HepG2 (cell line): ENCODE results near the gene KREMEN1. TPM values are rescaled to one million over a fixed set of nuclear protein-coding genes. Genes with fewer than 3 reads are reported as not detected.

Experiments used
- AKNA ChIP-seq: sonication (generic); formaldehyde crosslinking; IDR thresholded peaks from 2 replicates; pipeline ENCODE4 v1.4.0; 2020; ENCODE audit warnings: missing genetic modification reagents, borderline replicate concordance
- BCL6 ChIP-seq: IDR thresholded peaks from 2 replicates; pipeline ENCODE4 v1.6.1; 2016; ENCODE audit warnings: missing genetic modification reagents, missing compliant biosample characterization
- GATAD2A ChIP-seq: IDR thresholded peaks from 2 replicates; pipeline ENCODE4 v1.6.1; 2016
- HDAC6 ChIP-seq: fragments of 200-600 bp; sonication (generic); IDR thresholded peaks from 2 replicates; pipeline ENCODE4 v1.7.0; 2017; ENCODE audit warnings: mild to moderate bottlenecking, antibody characterized with exemption, low read length, low read depth
- HNF4A ChIP-seq: sonication (generic); formaldehyde crosslinking; IDR thresholded peaks from 2 replicates; pipeline ENCODE4 v1.4.0; 2020; ENCODE audit warnings: missing genetic modification reagents
- HOXA3 ChIP-seq: sonication (generic); formaldehyde crosslinking; IDR thresholded peaks from 2 replicates; pipeline ENCODE4 v1.5.0; 2020; ENCODE audit warnings: missing genetic modification reagents
- NR2C2 ChIP-seq: sonication (generic); formaldehyde crosslinking; IDR thresholded peaks from 2 replicates; pipeline ENCODE4 v1.4.0; 2020; ENCODE audit warnings: missing genetic modification reagents, mild to moderate bottlenecking, moderate library complexity, borderline replicate concordance
- PCBP2 ChIP-seq: fragments of 200-400 bp; formaldehyde crosslinking; optimal IDR thresholded peaks from 2 replicates; pipeline ENCODE3; 2018; ENCODE audit warnings: low read length, low read depth; ENCODE audit not compliant: poor library complexity, severe bottlenecking
- PHF21A ChIP-seq: sonication (generic); formaldehyde crosslinking; IDR thresholded peaks from 2 replicates; pipeline ENCODE4 v1.5.0; 2020; ENCODE audit warnings: mild to moderate bottlenecking, missing genetic modification reagents
- POGZ ChIP-seq: sonication (generic); formaldehyde crosslinking; IDR thresholded peaks from 2 replicates; pipeline ENCODE4 v1.4.0; 2020; ENCODE audit warnings: mild to moderate bottlenecking, missing genetic modification reagents
- POLR2AphosphoS5 ChIP-seq: IDR thresholded peaks from 2 replicates; pipeline ENCODE4 v1.6.1; 2012; ENCODE audit warnings: low read depth, low read length
- TCF7 ChIP-seq: sonication (generic); IDR thresholded peaks from 2 replicates; pipeline ENCODE4 v1.6.1; 2016; ENCODE audit warnings: antibody characterized with exemption, low read depth
- TCF7L2 ChIP-seq: IDR thresholded peaks from 2 replicates; pipeline ENCODE4 v1.6.1; 2011; ENCODE audit warnings: mild to moderate bottlenecking, low read depth, low read length, moderate library complexity
- ZNF557 ChIP-seq: sonication (generic); formaldehyde crosslinking; IDR thresholded peaks from 2 replicates; pipeline ENCODE4 v1.4.0; 2020; ENCODE audit warnings: missing genetic modification reagents
- polyA plus RNA-seq, 8 experiments: library from polyadenylated mRNA; depleted of rRNA in 3 of 8; stranded (reverse) in 7 of 8; unstranded in 1 of 8; fragments of >200 nt; fragmentation: Illumina TruSeq in 4 of 8; extraction: Trizol in 4 of 8; gene quantifications; 2 replicates each; pipeline versions ENCODE4 v1.2.1 to v1.2.3, GENCODE V29; 2011 to 2016; ENCODE audit warnings: low read depth in 4 of 8, missing spikeins in 1 of 8, mixed read lengths in 1 of 8; ENCODE audit not compliant: insufficient read depth in 1 of 8
- total RNA-seq, 5 experiments: library from RNA; depleted of rRNA; stranded (reverse); fragments of >200 nt; fragmentation: Illumina TruSeq; extraction: Trizol; gene quantifications; 2 replicates each; pipeline ENCODE4 v1.2.3, GENCODE V29; 2016; ENCODE audit warnings: low read depth in 1 of 5
- TF ChIP-seq, protein P1 (sequence below): IDR thresholded peaks from 2 replicates; pipeline ENCODE4 v1.4.0; 2020; ENCODE audit warnings: mild to moderate bottlenecking, missing genetic modification reagents
- TF ChIP-seq, protein P2 (sequence below): sonication (generic); formaldehyde crosslinking; IDR thresholded peaks from 2 replicates; pipeline ENCODE4 v1.5.1; 2020; ENCODE audit warnings: mild to moderate bottlenecking, missing genetic modification reagents, moderate library complexity

KREMEN1 gene
- total and polyA plus RNA-seq, 2 of the 13 experiments (the other 11 are each of a cell fraction or from before 2014, with no cell fraction given): 9.8 to 13.8 TPM

DNA sequence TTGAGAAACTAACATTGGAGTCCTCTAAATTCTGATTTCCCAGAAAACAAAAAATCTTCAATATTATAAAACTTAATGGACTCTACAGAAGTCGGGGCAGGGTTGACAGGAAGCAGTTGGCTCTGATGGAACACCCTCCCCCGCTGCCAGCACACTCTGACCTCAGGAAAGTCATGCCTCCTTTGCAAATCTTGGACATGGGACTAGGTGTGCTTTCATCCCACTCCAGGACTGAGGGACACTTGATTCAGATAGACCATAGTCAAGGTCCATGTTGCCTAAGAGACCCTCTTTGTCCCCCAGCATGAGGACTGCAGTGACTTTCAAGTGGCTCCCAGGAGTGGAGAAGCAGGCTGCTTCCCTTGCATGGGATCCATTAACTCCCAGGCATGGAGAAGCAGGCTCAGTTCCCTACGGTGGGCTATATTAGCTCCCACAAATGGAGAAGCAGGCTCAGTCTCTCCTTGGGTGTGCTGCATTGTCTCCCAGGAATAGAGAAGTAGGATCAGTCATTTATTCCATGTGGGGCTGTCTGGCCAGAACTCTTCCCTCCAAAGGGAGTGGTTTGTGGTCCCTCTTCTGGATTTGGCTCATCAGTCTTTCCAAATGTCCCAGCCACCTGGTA is 49.6 kb upstream of the KREMEN1 start (continued):
- TF ChIP-seq AKNA (CRISPR knock-in tag): no peak
- TF ChIP-seq, protein P1, sequence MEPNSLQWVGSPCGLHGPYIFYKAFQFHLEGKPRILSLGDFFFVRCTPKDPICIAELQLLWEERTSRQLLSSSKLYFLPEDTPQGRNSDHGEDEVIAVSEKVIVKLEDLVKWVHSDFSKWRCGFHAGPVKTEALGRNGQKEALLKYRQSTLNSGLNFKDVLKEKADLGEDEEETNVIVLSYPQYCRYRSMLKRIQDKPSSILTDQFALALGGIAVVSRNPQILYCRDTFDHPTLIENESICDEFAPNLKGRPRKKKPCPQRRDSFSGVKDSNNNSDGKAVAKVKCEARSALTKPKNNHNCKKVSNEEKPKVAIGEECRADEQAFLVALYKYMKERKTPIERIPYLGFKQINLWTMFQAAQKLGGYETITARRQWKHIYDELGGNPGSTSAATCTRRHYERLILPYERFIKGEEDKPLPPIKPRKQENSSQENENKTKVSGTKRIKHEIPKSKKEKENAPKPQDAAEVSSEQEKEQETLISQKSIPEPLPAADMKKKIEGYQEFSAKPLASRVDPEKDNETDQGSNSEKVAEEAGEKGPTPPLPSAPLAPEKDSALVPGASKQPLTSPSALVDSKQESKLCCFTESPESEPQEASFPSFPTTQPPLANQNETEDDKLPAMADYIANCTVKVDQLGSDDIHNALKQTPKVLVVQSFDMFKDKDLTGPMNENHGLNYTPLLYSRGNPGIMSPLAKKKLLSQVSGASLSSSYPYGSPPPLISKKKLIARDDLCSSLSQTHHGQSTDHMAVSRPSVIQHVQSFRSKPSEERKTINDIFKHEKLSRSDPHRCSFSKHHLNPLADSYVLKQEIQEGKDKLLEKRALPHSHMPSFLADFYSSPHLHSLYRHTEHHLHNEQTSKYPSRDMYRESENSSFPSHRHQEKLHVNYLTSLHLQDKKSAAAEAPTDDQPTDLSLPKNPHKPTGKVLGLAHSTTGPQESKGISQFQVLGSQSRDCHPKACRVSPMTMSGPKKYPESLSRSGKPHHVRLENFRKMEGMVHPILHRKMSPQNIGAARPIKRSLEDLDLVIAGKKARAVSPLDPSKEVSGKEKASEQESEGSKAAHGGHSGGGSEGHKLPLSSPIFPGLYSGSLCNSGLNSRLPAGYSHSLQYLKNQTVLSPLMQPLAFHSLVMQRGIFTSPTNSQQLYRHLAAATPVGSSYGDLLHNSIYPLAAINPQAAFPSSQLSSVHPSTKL (CRISPR knock-in tag): peak; percentile 26; the same call in 1 of the 2 replicates
- TF ChIP-seq TCF7L2: no peak
- 0 out of 2 replicates have a peak, but pooled peaks have one; percentile 18 for TF ChIP-seq BCL6 (CRISPR knock-in tag)
- peak; percentile 69 for TF ChIP-seq HNF4A (CRISPR knock-in tag)
- TF ChIP-seq GATAD2A (CRISPR knock-in tag): peak; percentile 77
- TF ChIP-seq ZNF557 (CRISPR knock-in tag): no peak
- TF ChIP-seq PHF21A (CRISPR knock-in tag): no peak
- TF ChIP-seq, protein P2, sequence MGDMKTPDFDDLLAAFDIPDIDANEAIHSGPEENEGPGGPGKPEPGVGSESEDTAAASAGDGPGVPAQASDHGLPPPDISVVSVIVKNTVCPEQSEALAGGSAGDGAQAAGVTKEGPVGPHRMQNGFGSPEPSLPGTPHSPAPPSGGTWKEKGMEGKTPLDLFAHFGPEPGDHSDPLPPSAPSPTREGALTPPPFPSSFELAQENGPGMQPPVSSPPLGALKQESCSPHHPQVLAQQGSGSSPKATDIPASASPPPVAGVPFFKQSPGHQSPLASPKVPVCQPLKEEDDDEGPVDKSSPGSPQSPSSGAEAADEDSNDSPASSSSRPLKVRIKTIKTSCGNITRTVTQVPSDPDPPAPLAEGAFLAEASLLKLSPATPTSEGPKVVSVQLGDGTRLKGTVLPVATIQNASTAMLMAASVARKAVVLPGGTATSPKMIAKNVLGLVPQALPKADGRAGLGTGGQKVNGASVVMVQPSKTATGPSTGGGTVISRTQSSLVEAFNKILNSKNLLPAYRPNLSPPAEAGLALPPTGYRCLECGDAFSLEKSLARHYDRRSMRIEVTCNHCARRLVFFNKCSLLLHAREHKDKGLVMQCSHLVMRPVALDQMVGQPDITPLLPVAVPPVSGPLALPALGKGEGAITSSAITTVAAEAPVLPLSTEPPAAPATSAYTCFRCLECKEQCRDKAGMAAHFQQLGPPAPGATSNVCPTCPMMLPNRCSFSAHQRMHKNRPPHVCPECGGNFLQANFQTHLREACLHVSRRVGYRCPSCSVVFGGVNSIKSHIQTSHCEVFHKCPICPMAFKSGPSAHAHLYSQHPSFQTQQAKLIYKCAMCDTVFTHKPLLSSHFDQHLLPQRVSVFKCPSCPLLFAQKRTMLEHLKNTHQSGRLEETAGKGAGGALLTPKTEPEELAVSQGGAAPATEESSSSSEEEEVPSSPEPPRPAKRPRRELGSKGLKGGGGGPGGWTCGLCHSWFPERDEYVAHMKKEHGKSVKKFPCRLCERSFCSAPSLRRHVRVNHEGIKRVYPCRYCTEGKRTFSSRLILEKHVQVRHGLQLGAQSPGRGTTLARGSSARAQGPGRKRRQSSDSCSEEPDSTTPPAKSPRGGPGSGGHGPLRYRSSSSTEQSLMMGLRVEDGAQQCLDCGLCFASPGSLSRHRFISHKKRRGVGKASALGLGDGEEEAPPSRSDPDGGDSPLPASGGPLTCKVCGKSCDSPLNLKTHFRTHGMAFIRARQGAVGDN (CRISPR knock-in tag): peak; percentile 36; the same call in 1 of the 2 replicates
- TF ChIP-seq POLR2AphosphoS5: 0 out of 2 replicates have a peak, but pooled peaks have one; percentile 11
- no peak for TF ChIP-seq HDAC6
- TF ChIP-seq POGZ (CRISPR knock-in tag): no peak
- no peak for TF ChIP-seq PCBP2
- TF ChIP-seq HOXA3 (CRISPR knock-in tag): peak; percentile 29; the same call in 1 of the 2 replicates
- TF ChIP-seq NR2C2 (CRISPR knock-in tag): peak; percentile 63
- TF ChIP-seq TCF7: peak; percentile 31
